Non-pigmented ciliary epithelial cell (primary cell): Measurements from ENCODE around the gene SLC25A11.

ENCODE experiments used
- DNase-seq: peaks from one replicate; pipeline ENCODE4 v3.0.0-alpha.2; 2010; ENCODE audit warnings: low read depth

SLC25A11 gene, protein sequence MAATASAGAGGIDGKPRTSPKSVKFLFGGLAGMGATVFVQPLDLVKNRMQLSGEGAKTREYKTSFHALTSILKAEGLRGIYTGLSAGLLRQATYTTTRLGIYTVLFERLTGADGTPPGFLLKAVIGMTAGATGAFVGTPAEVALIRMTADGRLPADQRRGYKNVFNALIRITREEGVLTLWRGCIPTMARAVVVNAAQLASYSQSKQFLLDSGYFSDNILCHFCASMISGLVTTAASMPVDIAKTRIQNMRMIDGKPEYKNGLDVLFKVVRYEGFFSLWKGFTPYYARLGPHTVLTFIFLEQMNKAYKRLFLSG

DNA sequence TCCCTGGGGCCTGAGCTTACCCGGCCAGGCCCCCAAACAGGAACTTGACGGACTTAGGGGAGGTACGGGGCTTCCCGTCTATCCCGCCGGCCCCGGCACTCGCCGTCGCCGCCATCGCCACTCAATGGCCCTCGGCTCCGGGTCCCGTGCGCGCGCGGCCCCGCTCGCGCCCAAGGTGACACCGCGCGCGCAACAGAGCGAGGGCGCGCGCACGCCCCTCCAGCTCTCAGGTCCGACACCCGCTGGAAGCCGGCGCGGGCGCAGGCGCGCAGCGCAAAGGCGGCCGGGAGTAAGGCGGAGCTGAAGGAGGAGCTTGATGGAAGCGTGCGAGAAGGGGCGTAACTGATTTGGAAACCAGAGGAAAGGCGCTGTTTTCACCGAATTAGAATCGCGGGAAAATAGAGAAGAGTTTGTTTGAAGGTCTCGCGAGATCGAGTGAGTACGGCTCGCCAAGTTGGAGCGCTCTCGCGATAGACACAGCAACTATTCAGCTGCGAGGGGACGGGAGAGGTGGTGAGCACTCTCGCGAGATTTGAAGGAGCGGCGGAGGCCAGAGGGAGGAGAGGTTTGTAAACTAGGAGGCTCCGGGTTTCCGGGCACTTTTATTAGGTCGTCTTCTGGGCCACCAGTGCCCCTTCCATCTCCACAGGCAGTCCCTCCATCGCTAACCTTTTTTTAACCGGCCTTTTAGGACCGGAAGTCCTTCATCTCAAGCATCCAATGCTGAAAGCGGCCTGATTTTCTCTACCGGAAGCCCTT lies at the start of gene SLC25A11, which contains the start of gene RNF167:
Gene SLC25A11, minus strand, starts transcription at position 251 of the 759 bp plus-strand sequence. Its CDS starts 136 bp downstream, at position 115.
Gene RNF167, plus strand, starts transcription at position 473 of the 759 bp plus-strand sequence. CDS start 642 bp downstream, outside the sequence.
- DNase-seq: peak; percentile 98

DNA sequence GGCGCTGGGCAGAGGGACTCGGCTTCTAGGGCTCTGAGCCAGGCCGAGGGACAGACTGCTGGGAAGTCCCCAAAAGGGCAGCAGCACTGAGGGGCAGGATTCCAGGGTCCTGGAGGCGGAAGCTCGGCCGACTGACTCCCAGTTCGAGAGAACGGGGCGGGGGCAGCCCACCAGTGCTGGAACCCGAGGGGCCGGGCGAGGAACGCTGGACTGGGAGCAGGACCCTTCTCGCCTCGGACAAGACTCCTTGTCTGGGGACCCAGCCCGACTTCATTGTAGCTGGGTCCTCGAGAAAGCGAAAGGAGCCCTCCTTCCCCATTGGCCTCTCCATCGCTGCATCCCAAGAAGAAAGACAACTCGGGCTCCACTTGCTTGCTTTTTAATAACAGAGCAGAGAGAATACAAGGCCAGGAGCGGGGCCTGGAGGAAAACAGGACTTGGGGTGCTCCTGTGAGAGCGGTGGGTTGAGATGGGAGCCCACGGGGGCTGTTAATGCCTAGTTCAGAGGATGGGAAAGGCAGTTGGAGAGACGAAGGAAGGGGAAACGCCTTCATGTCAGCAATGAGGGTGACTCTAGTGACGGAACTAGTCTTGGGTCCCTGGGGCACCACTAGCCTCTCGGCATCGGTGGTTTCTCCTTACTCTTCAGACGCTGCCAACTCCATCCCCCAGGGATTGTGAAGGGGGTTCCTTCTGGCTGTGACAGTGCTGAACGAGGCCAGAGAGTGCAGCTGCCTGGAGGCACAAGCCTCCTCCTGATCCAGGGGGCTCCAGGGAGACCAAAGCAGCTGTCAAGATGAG lies 48.1 kb upstream of the SLC25A11 start:
- no peak for DNase-seq

DNA sequence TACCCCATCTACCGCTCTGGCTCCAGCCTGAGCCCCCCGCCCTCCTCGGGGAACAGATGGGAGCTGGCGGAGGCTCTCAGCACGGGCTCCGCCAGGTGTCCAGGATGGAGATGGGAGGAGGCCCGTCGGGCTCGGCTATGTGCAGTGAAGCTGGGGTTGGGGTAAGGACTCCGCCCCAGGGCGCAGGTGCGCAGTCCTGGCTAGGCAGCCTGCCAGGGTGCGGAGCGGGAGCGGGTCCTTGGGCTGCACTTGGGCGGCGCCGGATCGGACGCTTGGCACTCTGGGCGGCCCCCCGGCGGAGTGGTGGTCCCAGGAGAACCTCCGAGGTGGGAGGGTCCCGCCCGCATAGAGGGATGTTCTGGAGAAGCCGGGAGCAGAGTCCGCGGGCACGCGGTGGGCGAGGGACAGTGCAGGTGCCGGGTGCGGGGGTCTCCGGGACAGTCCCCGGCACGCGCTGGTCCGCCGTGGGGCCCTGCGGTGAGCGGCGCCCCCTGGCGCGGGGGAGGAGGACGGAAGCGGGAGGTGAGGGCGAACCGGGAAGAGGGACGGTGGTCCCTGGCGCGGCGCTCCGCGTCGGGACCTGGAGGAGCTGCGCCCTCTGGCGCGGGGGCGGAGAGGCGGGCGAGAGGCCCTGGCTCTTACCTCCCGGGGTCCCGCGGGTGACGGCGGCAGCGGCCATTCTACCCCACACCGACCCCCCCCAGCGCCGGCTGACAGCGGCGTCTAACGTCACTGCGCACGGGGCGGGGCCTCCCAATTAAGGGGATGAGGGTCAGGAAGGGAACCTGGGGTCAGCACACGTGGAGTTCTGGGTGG lies 47.3 kb upstream of the SLC25A11 start, which contains the start of gene CAMTA2:
Gene CAMTA2, minus strand, starts transcription at position 725 of the 816 bp plus-strand sequence. CDS start 1,453 bp downstream, outside the sequence.
- no peak for DNase-seq

DNA sequence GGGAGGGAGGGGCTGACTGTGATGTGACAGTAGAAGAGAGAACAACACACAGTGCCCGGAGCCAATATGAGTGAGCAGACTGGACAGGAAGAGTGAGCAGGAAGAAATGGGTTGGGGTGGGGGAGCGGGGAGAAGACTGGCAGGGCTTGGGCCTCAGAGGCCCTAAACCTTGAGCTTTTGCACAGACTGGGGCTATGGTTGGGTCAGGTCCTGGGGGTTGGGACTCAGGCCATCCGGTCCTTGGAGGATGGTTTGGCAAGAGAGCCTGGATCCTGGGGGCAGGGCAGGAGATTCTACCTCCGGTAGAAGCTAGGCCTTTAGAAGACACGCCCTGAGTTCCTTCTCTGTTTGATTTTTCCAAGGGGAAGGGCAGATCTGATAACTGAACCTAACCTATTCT lies 46.6 kb upstream of the SLC25A11 start:
- DNase-seq: no peak

DNA sequence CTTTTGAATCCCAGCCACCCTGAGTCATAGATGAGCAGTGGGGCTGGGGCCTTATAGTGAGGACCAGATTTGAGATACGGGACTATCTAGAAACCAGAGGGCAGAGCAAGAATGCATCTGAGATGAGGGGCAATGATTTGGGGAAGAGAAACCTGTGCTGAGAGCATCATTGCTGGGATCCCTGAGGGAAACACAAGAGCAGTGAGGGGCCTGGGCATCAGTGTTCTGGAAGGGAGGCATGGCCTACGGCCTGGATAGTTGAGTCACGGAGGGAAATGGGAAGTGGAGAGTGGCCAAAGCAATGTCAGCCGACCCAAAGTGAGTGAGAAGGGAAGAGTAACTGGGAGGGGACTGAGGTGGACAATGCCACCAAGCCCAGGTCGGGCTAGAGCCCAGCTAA lies 42.5 kb upstream of the SLC25A11 start:
- no peak for DNase-seq

DNA sequence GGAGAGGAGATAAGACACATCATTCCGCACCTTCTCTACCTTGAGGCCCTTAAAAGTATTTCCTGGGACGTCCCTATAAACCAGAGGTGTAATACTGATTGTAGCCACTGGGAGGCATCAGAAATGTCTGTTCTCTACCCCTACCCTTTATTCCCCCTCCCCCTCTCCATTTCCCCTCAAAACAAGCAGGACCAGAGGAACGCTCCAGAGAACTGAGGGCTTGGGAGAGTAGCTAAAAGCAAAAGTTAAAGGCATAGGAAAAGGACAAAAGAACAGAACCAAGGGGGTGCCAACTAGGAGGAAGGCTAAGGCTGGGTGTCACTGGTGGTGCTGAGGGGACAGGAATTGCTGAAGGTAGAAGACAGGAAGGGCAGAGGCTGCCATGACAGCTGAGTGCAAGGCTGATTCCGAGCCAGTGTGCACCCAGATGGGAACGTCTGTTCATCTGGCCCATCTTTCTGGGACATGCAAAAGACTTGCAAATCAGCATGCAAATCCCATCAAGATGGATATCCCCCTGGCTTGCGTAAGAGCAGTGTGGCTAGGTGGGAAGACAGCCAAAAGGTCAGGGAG lies 40.9 kb upstream of the SLC25A11 start:
- DNase-seq: no peak

DNA sequence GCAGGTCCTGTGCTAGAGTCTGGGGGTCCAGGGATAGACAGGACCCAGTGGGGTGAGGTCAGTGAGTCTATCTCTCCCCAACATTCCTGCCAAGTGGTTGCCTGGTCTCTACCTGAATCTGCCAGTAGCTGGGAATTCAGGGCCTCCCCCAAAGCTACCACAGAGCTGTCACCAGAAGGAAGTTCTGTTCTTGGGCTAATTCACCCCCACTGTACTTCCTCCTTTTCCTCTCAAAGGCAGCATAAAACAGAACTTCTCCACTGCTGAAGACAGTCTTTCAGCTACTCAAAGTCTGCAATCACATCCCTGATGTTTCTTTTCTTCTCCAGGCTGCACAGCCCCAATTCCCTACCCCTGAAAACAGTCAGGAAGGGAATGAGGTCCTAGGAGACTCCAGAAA lies 38.9 kb upstream of the SLC25A11 start:
- DNase-seq: no peak

DNA sequence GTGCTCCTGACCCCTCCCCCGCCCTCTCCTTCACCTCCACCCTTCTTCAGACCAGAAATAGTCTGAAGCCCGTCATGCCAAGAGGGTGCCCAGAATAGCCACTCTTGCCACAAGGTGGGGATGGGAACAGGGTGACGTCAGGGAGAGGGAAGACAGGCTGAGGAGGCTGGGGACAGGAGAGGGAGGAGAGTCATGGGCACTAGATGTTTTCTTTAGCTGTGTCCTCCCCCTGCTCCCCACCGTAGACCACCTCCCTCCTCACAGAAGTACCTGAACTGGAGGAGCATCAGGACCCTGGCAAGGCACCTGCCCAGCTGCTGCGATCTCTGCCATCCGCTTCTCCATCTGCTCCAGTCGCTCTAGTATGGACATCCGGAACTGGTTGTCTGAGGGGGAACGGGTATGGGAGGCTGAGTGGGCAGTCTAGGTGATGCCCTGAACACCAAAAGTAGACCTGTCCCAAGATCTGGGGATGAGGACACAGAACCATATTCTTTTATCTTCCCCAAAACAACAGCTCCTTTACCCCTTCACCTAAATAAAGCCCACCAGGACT lies 34.3 kb upstream of the SLC25A11 start:
- no peak for DNase-seq

DNA sequence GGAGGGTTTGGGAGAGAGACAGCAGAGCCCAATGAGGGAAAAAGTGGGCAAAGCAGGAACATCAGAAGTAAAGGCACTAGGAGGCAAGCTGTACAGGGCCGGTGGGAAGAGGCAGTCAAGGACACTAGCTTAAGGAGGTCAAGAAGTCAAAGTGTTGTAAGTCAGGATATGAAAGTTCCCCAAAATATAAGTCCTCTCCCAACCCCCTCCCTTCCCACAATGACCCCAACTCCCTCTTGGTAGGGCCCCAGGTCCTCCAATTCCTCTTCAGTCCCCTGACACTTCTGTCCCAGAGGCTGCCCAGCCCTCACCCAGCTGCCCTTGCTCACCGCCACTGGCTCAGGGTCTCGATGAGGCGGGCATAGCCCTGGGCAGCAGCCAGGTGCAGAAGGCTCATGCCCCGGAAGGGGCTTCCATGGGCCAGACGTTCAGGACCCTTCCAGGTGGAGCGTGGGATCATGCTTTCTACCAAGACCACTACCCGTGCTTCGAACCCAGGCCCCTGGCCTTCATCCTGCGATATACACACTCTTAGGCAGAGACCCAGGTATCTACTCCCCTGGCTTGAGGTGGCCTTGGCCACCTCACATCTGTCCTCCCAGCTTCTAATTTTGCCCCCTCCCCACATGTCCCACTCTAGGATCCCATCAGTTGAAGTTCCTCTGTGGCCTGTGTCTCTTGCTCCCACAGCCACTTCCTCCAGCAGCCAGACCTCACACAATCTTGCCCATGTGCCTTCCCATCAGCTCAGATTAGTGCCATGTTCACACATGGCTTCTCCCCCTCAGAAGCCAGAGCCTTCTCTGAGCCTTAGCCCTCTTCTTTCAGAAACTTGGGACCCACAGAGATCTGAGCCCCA lies 33.6 kb upstream of the SLC25A11 start:
- no peak for DNase-seq

DNA sequence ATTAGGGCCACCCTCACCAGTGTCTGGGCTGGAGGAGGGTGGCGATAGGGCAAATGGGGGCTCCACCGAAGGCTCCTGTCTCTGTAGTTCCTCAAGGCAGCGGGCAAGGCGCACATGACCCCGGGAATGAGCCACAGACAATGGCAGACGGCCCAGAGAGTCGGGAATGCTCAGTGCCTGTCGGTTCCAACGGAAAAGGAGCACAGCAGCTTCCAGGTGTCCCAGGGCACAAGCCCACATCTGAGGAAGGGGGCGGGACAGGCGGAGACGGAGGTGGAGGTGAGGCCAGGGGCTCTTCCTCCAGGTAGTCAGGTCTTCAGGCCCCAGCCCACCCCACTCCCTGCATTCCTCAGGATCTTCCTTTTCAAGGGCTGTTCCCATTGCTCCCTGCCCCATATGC lies 32.9 kb upstream of the SLC25A11 start:
- DNase-seq: no peak

DNA sequence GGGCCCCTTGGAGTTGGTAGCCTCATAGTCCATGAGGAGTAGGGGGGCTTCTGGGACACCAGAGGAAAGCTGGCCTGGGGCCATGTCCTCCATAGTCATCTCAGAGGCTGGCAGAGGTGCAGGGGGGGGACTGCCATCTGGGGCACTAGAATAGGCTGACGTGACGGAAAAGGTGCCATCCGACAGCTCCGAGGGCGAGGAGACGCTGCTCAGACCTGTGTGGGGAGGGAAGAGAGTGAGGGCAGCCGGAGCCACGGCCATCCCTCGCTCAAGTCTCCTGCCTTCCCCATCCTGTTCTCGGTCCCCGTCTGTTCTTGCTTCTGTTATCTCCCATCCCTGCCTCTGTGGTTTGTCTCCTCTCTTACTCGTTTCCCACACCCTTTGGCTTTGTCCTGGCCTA lies 32.5 kb upstream of the SLC25A11 start:
- DNase-seq: no peak

DNA sequence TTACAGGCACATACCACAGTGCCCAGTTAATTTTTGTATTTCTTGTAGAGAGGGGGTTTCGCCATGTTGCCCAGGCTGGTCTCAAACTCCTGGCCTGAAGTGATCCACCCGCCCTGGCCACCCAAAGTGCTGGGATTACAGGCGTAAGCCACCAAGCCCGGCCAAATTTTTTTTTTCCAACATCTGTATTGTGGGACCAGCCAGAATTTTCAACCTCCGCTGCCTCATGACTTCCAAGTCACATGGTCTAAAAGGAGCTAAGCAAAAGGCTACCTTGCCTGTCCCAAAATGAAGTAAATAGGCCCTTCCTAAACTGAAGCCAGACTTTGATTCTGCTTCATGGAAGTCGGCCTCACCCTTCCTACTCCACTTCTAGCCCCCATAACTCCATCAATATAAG lies 32.0 kb upstream of the SLC25A11 start:
- no peak for DNase-seq

DNA sequence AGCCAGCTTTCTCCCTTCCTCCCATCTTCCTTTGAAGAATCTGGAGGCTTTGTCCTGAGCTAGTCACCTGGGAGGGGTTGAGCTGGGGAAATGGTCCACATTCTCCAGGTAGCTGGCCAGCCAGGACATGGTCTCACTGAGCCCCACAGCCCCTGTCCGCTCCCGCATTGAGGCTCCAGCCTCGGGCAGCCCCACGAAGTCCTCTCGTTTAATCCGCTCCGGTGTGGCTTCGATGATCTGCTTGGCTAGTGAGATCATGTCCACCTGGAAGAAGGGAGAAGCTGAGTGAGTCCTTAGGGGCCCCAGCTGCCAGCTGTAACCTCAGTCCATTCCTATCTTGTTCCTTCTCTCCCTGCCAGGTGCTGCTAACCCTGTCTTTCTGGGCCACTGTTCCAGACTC lies 30.4 kb upstream of the SLC25A11 start:
- no peak for DNase-seq

DNA sequence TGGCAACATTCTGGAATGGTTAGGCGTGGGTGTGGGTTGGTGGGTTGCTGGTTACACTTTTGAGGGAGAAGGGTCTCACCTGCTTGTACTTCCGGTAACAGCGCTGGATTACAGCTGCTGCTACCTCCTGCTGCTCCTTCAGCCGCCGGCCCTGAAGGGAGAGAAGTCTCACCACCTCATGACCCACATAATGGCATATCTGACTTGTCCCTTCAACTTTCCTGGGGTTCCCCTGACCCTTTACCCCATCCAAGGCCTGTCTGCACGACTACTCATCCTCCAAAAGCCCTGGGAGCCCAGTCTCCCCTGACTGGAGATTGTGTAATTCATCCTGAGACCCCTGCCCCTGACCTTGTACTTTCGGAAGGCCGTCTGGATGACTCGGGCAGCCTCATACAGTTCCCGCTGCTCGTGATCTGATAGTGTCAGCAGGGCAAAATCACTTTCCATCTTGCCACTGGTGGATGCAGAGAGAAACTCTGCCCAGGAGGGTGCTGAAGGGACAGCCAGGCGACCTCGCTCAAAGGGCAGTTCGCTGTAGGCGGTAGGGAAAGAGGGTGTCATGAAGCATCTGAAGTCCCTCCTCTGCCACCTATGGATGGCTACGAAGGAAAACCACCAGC lies 29.8 kb upstream of the SLC25A11 start:
- DNase-seq: no peak

DNA sequence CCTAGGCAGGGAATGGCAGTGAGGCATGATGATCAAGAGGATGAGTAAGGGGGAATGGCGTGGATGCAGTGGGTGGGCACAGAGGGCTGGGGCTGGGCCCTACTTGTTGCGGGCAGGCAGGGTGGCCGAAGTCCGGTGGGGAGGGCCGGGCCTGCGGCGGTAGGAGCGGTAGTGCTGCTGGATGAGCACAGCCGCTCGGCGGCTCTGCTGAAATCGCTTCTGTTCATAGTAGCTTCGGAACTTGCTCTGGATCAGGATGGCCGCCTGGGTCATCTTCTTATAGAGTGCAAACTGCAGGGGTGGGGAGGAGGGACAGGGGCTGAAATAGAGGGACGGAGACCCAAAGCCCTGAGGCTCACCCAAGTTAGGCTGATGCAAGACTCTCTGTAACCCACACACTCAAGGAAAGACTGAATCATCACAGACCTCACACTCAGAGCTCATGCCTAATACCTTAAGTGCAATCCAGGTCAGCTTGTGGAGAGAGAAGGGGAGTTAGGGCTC lies 29.3 kb upstream of the SLC25A11 start:
- DNase-seq: peak; percentile 90

DNA sequence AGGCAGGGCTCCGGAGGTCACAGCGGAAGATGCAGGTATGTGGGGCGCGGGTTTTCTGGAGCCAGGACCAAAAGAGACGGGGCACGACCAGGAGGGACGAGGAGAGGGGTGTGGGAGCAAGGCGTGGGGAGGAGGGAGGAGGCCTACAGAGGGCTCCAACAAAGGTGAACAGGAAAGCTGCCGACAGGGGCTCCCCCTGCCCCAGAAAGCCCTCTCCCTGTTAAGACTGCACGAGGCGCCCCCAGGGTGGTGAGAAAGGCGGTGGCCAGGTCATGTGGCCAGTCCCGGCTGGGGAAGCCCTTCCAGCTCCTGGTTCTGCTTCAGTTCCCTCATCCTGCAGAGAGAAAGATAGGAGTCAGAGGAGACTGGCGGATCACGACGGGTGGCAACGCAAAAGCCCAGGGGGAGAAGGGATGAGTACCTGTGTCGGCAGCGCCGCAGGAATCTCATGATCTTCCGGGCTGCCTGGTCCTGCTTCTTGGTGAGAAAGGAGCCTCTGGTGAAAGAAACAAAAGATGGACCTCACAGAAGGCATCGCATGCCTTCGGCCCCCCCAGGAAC lies 28.7 kb upstream of the SLC25A11 start:
- DNase-seq: no peak

DNA sequence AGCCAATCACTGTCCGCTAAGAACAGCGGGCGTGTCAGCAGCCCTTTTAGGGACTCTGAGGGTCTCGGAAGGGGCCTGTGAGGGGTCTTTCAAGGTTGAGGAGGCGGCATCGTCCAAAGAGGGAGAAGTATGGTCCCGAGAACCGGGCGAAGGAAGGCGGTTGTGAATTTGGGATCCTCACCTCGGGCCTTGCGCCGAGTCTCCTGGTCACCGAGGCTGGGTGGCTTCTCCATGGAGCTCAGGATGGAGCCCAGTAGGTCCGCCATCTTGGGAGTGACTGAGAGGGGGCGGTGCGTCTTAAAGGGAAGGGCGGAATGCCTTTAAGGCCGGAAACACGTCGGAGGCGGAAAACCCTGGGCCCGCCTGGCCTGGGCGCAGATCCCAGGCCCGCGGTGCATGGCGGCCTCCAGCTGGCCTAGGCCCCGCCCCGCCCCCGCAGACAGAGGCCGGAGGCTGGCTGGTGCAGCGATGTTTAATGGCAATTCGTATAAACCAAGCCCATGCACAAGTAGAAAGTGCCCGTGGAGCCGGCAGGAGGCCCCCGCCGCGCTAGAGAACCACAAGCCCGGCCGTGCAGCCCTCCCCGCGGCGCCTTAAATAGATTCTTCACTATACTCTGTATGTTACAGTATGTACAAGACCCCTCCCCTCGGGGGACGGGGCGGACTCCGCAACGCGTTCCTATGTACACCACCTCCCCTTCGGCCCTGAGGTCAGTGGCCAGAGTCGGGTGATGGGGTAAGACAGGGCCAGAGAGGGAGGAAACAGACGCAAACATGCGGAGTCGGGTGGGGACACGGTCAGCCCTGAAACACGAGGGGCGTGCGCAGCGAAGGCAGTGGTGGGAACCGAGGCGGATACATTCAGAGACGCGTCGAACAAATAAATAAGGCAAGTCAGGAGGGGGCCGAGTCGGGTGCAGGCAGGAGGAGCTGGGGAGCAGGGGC lies 28.0 kb upstream of the SLC25A11 start, which contains the start of gene SPAG7:
Gene SPAG7, minus strand, starts transcription at position 279 of the 947 bp plus-strand sequence. Its CDS starts 13 bp downstream, at position 266.
- peak; percentile 89 for DNase-seq
